HFF-Myc (cell line): ENCODE data around the gene CAPZA2.
"Not testable (repeated sequence)": the region's sequence is repeated elsewhere in the genome, so short reads cannot be mapped to it uniquely, and the experiment has no call there.

ENCODE experiments used
- DNase-seq: peaks from one replicate; pipeline ENCODE4 v3.0.0-alpha.2; 2011; ENCODE audit warnings: low read depth; ENCODE audit errors: extremely low read depth
- H3K4me3 ChIP-seq: replicated peaks from 2 replicates; pipeline ENCODE4 v1.5.1; 2011; ENCODE audit warnings: low read depth, mild to moderate bottlenecking, control low read depth, low read length
- CTCF ChIP-seq: IDR thresholded peaks from 2 replicates; pipeline ENCODE4 v1.5.1; 2012; ENCODE audit warnings: mild to moderate bottlenecking, low read depth, low read length, control low read depth; ENCODE audit errors: missing control alignments

Gene CAPZA2

GRCh38 chr7:116929021-116929420, 66.6 kb downstream of the CAPZA2 start:
- no peak overlapping the region for H3K4me3 ChIP-seq
- no peak for DNase-seq
- TF ChIP-seq CTCF = no peak

- DNase-seq = peak; percentile 76
- peak; percentile 87 for TF ChIP-seq CTCF
- no peak overlapping the region for H3K4me3 ChIP-seq
These were observed 67.8 kb downstream of the CAPZA2 start for GRCh38 chr7:116929914-116930913.

- no peak for TF ChIP-seq CTCF
- no peak for DNase-seq
- no peak overlapping the region for H3K4me3 ChIP-seq
These were observed 70.2 kb downstream of the CAPZA2 start for GRCh38 chr7:116932566-116932965.

- TF ChIP-seq CTCF = no peak
- no peak overlapping the region for H3K4me3 ChIP-seq
- no peak for DNase-seq
These were observed 71.1 kb downstream of the CAPZA2 start for GRCh38 chr7:116933465-116933864.

GRCh38 chr7:116934580-116934979, 72.2 kb downstream of the CAPZA2 start:
- H3K4me3 ChIP-seq = no peak overlapping the region
- no peak for DNase-seq
- TF ChIP-seq CTCF = no peak

- not testable (repeated sequence) for DNase-seq, H3K4me3 ChIP-seq
These were observed 74.5 kb downstream of the CAPZA2 start for GRCh38 chr7:116936844-116937243.

GRCh38 chr7:116938678-116939077, 76.3 kb downstream of the CAPZA2 start:
- H3K4me3 ChIP-seq = no peak overlapping the region
- TF ChIP-seq CTCF = no peak
- no peak for DNase-seq
